CD4-positive, alpha-beta T cell treated with Interleukin-12 subunit alpha and Interleukin-12 subunit beta, for 1 hour (primary cell): ENCODE results near the gene DNTTIP2.
A peak's percentile ranks its signal among the peaks of the same experiment; 100 is the strongest.
"Not testable (repeated sequence)": the region's sequence is repeated elsewhere in the genome, so short reads cannot be mapped to it uniquely, and the experiment has no call there.

Experiments used
- DNase-seq: peaks from one replicate; pipeline ENCODE4 v3.0.0-alpha.2; 2020

Gene DNTTIP2

DNA sequence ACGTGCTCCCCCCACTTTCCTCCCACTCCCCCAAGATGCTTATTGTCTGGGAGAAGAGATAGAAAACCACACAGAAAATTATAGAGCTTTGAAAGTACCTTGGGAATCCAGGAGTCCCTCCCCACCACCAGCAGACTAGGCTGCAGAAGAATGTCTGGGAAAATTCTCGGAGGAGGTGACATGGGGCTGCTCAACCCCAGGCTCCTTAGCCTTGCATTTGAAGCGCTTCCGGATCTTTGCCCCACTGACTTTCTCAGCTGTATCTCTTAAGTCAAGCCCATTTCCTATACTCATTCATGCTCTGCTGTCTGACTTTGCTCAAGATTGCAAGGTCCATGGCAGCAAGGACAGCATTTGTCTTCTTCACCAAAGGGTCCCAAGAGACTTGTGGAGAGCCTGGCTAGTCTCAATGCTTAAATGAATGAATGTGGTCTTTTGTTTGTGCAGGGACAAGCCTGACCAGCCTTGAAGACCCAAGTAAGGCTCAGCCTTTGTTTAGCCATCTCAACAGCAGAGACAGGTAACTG lies 38.0 kb downstream of the DNTTIP2 start:
- DNase-seq = no peak

DNA sequence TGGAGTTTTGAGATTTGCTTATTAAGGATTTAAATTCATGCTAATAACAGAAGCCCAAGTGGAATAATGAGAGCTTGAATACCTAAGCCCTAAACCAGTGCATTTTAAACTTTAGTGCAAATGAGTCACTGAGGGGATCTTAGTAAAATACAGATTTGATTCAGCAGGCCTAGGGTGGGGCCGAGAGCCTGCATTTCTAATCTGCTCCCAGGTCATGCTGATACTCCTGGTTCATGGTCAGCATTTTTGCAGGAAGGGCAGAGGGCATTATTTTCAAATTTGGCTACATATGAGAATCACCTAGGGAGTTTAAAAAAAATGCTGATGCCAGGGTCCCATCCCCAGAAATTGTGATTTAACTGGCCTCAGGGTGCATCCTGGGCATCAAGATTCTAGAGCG lies 39.3 kb downstream of the DNTTIP2 start:
- no peak for DNase-seq

DNA sequence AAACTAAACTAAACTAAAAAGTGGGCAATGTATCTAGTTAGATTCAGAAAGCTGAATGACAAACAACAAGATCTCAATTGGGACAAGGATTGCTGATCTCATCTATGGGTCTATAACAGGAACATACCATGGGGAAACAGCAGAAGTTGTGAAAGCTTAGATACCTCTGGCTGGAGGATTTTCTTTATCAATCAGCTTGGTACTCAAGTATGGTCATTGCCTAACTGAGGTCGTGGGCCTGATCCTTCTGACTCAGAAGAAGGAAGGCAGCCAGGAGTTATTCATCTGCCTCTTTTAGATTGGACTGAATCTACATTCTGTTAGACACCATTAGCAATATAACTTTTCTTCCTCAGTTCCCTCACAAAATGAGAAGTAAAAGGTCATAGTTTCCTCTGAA lies 39.7 kb downstream of the DNTTIP2 start:
- no peak for DNase-seq

DNA sequence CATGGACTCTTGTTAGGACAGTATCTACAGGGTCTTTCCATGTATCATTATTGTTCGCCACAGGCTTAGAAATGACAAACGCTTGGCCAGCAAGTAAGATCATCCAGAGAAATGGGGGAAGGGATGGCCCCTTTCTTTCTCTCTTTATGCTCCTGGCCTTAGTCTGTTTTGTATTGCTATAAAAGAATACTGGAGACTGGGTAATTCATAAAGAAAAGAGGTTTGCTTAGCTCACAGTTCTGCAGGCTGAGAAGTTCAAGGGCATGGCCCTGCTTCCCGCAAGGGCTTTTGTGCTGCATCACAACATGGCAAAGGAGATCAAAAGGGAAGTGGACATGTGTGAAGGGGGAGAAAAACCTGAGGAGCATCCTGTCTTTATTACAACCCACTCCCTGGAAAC lies 41.0 kb downstream of the DNTTIP2 start:
- no peak for DNase-seq

DNA sequence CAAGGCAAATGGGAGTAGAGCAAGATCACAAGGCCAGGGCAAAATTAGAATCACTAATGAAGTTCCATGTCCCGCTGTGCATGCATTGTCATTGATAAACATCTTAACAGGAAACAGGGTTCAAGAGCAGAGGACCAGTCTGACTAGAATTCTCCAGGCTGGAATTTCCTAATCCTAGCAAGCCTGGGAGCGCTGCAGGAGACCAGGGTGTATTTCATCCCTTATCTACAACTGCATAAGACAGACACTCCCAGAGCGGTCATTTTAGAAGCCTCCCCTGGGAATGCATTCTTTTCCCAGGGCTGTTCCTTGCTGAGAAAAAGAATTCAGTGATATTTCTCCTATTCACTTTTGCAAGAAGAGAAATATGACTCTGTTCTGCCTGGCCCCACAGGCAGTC lies 45.7 kb downstream of the DNTTIP2 start:
- DNase-seq = not testable (repeated sequence)

DNA sequence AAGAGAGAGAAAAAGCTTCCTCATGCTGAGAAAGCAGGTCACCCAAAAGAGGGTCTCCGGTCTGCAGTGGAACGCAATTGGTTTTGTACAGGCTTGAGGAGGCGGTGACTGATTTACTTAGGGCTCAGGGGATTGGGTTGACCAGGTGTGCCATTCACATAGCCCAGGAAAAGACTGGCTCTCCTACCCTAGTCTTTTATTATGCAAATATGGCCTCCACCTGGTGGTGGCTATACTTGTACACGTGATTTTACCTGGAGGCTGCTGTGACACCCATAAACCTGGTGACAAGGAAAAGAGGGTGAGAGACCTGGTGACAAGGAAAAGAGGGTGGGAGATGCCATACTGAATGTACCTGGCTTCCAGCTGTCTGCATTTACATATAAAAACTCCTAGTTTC lies 49.9 kb downstream of the DNTTIP2 start:
- DNase-seq = no peak

DNA sequence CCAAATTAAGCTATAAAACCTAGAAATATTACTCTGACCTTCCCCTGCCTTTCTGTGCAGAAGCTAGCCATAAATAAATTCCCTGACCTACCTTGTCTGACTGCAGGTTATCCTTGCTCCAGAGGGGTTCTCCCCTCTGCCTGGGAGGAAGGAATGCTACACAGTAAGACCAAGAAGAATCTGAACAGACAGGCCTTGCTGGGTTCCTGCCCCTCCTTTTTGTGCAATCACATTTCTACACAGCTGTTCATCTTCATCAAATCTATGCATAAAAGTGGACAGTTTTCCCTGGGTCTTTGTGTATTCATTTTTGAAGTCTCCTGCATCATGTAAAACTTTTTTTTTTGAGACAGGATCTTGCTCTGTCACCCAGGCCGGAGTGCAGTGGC lies 50.6 kb downstream of the DNTTIP2 start:
- DNase-seq = no peak

DNA sequence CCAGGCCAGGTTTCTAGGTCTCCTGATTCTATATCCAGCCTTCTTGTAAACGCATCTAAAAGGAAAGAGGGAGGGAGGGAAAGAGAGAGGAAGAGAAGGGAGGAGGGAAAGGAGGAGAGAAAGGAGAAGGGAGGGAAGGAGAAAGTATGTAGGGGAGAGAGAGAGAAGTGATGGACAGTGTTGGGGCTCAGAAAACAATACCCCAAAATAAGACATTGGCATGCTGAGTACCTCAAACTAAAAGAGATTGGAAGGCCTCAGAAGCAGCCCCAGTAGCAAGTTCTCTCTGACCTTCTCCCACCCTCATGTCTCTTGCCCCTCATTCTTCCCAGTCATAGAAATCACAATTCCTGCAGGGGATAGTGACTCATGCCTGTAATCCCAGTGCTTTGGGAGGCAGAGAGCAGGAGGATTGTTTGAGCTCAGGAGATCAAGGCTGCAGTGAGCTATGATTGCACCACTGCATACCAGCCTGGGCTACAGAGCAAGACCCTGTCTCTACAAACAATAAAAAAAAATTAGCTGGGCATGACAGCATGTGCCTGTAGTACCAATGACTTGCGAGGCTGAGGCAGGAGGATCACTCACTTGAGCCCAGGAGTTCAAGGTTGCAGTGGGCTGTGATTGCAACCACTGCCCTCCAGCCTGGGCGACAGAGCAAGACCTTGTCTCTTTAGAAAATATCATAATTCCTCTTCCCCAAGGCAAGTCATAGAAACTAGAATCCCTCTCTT lies 51.2 kb downstream of the DNTTIP2 start:
- no peak for DNase-seq

DNA sequence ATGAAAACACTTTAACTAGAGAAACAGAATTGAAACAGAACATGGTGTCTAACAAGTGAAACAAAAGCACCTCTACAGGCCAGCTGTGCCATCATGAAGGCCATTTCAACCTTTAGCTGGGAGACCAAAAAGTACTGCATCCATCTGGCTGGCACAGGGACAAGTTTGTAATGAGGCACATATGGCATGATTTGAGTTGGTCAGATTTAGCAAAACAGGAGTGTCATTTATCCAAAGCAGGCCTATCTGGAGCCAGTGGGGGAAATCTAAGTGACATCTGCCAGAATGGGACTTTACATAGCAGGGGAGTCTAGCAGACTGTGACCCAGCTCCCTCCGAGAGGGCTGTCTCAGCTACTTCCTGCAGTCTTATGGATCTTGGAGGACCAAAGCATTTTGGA lies 51.9 kb downstream of the DNTTIP2 start:
- no peak for DNase-seq

DNA sequence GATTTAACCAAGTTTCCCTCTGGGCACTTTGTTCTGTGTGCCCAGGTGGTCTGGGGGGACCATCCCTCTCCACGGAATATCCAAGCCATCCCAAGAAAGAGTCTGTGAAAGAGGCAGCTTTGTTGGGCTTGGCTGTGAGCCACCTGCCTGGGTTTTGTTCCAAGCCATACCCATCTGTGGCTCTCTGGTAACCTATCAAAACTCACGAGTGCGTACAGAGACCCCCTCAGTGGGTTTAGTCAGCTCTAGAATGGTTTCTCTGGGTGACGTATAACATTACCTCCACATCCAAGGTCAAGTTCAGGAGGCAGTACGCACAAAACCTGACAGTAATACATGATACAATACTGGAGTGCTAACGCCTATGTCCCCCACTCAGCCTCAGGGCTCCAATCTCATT lies 54.2 kb downstream of the DNTTIP2 start:
- no peak for DNase-seq

DNA sequence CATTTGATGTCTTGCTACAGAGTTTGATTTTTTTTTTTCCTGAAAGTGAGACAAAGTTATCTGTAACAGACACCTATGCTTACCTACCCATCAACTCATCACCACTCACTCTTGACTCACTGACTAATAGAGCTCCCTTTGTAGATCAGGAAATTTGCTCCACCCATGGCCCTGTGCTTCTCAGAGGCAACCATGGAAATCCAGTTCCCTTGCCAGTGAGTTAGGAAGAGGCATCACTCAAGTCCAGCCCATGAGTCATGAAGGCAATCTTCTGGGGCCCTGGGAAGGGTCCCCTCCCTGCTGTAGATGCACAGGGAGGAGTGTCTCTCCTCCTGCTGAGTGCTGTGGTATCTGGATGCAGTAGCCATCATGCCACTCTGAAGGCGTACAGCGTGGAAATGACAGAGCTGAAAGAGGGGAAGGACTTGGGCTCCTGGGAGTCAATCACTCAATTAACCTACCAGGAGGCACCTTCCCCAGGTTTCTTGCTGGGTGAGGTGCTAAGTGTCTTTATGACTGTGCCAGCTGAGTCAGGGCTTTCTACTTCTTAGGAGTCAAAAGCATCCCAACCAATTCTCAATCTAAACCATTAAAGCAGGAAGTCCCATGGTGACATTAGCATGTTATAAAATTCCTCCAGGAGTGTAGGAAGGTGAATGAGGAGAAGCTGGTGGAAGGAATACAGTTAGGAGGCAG lies 56.1 kb downstream of the DNTTIP2 start:
- DNase-seq = no peak

DNA sequence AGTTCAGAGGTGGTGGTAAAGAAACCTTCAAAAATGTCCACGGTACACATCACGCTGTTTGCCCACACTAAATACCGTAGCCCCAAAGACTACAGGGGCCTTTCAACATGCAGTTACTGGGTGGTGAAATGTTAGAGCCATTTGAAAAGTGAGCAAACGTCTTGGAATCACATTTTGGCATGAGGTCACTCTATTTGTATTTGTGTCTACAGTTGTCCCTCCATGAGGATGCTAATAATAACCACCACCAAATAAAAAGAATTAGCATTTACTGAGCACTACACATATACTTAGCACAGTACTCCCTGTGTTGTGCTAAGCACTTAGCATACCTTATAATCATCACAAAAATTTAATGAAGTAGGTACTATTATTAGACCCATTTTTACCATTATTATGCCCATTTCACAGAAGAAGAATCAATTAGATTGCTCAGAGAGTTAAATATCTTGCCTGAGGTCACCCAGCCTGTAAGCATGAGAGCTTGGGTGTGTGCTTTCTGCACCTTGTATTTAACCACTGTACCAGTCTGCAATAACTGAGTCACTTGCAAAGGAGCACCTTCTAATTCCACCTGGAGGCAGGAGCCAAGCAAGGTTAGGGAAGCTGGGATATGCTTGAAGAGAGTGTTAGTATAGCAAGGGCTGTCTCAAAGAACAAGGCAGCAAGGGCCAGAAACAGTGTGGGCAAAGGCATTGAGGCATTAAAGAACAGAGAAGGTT lies 57.4 kb downstream of the DNTTIP2 start:
- no peak for DNase-seq

DNA sequence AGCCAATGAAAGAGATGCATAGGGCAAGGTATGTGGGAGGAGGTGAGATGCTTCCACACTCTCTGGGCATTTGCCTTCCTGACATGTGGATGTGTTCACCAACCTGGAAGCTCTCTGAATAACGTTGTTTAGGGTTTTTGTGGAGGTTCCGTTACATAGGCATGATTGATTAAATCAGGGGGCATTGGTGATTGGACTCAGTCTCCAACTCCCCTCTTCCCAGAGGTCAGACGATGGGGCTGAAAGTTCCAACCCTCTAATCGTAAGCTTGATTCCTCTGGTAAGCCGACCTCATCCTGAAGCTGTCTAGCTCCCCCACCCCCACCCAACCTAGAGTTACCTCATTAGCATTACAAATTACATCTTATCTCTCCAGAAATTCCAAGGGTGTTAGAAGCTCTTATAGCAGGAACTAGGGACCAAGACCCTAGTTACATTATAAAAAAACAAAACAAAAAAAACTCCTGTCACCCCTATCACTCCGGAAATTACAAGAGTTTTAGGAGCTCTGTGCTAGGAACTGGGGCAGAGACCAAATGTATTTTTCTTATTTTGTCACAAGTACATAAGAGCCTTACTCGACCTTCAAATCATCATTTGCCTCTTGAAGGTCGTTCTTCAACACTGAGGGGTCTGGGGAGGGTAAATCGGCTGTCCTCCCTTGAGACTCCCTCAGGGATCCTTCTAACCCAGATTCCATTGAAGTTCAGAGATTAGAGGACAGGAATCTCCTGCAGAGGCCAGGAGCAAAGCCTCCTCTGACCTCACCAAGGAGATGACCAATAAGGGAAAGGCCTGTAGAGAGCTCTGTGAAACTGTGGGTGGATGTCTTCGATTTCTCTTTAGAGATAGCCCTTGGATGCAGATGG lies 58.2 kb downstream of the DNTTIP2 start:
- no peak for DNase-seq

DNA sequence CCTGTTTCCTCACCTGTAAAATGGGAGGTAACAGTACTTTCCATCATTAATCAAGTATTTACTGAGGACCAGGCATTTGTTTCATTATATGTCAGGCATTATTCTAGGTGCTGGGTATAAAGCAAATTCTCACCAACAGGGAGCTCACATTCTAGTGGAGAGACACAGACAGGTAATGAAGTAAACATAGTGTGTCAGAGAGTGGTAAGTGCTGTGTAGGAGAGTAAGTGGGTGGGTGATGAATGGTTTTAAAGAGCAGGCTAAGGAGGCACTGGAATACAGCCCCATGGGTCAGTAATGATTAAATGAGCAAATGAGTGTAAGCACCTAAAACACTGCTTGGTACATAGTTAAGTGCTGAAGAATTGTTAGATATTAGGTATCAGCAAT lies 60.4 kb downstream of the DNTTIP2 start:
- no peak for DNase-seq

DNA sequence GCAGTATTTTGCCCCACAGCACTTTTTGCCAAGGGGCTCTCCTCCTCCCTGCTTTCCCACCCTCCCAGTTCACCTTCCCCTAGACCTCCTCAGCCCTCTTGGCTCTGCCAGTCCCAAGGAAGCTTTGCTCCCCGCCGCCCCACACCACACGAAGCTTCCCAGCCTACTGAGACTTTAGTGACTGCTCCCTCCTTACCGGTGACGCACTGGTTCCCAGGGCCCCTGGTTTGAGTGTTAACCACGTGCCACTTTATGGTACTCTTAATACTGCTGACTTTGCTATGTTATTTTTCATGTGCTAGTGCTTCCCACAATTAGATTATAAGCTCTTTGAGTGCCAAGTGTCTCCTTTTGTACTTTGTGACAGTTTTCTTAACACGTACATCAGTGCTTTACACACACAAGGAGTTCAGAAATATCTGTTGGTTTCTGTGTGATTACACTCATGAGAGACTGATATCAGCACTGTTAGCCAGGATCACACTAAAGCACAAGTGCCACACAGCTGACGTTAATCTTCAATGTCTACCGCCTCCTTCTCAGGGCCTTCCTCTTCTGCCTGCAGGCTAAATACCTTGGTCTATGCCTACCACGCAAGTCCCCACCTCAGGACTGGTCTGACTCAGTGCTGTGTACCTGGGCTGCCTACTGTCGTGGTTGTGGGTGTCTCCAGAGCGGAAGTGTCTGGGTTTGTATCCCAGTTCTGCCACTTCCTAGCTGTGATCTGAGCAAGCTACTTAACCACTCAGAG lies 61.0 kb downstream of the DNTTIP2 start:
- DNase-seq = peak; percentile 33

DNA sequence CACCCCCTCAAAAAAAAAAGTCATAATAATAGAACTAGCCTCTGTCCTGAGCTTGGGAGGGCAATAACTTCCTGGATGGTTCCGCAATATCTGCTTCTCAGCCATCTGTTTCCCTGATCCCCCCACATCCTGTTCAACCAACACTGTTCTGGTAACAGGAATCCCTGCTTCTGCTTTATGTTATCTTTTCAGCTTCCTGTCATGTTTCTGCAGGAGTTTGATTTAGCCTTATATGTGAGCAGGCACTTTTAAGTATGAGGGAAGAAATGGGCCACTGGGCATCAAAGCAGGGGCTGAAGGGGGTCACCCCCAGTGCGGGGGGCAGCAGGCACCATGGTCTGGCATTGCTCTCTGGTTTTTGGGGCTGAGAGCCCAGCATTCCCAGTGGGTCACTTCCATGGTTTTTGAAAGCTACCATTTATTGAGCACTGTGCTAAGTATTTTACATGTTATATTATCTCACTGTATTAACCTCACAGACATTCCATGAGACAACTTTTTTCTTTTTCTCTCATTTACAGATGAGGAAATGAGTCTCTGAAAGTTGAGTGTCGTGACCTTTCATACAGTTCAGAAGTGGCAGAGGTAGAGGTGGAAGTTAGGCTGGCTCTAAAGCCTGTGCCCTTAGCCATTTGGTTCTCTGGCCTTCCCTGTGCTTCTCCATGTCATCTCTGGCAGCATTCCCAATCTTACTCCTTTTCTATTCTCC lies 61.9 kb downstream of the DNTTIP2 start:
- DNase-seq = no peak
